PFSK-1 (cell line): ENCODE results near the gene GPR25.

Experiments used
- POLR2AphosphoS5 ChIP-seq: IDR thresholded peaks from 2 replicates; pipeline ENCODE4 v1.6.1; 2012; ENCODE audit warnings: low read depth, mild to moderate bottlenecking, control low read depth, low read length, moderate library complexity
- SIN3A ChIP-seq: IDR thresholded peaks from 2 replicates; pipeline ENCODE4 v1.6.1; 2012; ENCODE audit warnings: mild to moderate bottlenecking, low read length, moderate library complexity, borderline replicate concordance; ENCODE audit not compliant: insufficient read depth
- TF ChIP-seq, protein P1 (sequence below), 2 experiments: IDR thresholded peaks; 2 replicates each; pipeline versions ENCODE4 v1.6.1 to v1.8.0; 2011 to 2012; ENCODE audit warnings: low read depth in 2 of 2, low read length in 2 of 2, control low read depth in 1 of 2, inconsistent platforms in 1 of 2, mild to moderate bottlenecking in 1 of 2, moderate library complexity in 1 of 2; ENCODE audit not compliant: insufficient read depth in 1 of 2

DNA sequence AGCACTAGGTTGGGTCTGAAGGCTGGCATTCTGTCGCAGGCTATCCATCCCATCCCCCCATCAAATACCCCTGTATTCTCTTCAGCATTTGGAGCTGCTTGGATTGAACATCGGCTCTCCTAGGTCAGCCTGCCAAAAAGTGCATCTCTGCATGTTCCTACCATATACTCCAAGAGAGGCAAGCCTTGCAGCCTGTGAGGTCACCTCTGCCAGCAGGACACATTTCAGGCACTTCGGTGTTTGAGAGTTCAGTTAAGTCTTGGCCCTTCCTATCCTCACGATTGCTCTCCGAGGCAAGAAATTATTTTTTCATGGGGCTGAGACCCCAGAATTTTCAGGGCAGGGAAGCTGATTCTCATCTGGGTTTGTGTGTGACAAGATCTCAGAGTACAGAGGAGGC is 2.6 kb downstream of the GPR25 start:
- TF ChIP-seq, protein P1, sequence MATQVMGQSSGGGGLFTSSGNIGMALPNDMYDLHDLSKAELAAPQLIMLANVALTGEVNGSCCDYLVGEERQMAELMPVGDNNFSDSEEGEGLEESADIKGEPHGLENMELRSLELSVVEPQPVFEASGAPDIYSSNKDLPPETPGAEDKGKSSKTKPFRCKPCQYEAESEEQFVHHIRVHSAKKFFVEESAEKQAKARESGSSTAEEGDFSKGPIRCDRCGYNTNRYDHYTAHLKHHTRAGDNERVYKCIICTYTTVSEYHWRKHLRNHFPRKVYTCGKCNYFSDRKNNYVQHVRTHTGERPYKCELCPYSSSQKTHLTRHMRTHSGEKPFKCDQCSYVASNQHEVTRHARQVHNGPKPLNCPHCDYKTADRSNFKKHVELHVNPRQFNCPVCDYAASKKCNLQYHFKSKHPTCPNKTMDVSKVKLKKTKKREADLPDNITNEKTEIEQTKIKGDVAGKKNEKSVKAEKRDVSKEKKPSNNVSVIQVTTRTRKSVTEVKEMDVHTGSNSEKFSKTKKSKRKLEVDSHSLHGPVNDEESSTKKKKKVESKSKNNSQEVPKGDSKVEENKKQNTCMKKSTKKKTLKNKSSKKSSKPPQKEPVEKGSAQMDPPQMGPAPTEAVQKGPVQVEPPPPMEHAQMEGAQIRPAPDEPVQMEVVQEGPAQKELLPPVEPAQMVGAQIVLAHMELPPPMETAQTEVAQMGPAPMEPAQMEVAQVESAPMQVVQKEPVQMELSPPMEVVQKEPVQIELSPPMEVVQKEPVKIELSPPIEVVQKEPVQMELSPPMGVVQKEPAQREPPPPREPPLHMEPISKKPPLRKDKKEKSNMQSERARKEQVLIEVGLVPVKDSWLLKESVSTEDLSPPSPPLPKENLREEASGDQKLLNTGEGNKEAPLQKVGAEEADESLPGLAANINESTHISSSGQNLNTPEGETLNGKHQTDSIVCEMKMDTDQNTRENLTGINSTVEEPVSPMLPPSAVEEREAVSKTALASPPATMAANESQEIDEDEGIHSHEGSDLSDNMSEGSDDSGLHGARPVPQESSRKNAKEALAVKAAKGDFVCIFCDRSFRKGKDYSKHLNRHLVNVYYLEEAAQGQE (IDR thresholded peaks at IDR 0.05; ENCODE audit: insufficient read depth in 1 of 2, low read depth in 2 of 2, low read length in 2 of 2): no peak
- no peak for TF ChIP-seq POLR2AphosphoS5
- no peak for TF ChIP-seq SIN3A
